Gastrocnemius medialis (tissue), 4 donors: Measurements from ENCODE around the gene PARM1.

Experiments
- CTCF ChIP-seq, 5 experiments: fragments of 450-650 bp in 3 of 5; fragments of 200-600 bp in 2 of 5; sonication (generic) in 2 of 5; IDR thresholded peaks in 4 of 5; conservative IDR thresholded peaks in 1 of 5; 1 replicate in 4 of 5; 2 replicates in 1 of 5; pipeline ENCODE4 v1.5.1; 2016 to 2019; ENCODE audit warnings: antibody characterized with exemption in 5 of 5, mild to moderate bottlenecking in 3 of 5, moderate library complexity in 3 of 5
- POLR2A ChIP-seq, 2 donors: fragments of 450-650 bp; IDR thresholded peaks; one replicate each; pipeline ENCODE4 v1.6.1; 2017; ENCODE audit warnings: antibody characterized with exemption in 2 of 2, mild to moderate bottlenecking in 2 of 2, moderate library complexity in 2 of 2

- TF ChIP-seq CTCF (IDR thresholded peaks at IDR 0.05 in 4 of 5, conservative IDR thresholded peaks at IDR 0.05 in 1 of 5) (no peak), POLR2A (IDR thresholded peaks at IDR 0.05) (no peak)
Observed at GRCh38 chr4:75007891-75008290, 75.0 kb downstream of the PARM1 start.
